Ishikawa (cell line): ENCODE data around the gene CDKN2D.

ENCODE experiments used
- EGR1 ChIP-seq: IDR thresholded peaks from 2 replicates; pipeline ENCODE4 v1.6.1; 2012
- FOXM1 ChIP-seq: IDR thresholded peaks from 2 replicates; pipeline ENCODE4 v1.6.1; 2012; ENCODE audit warnings: low read depth, borderline replicate concordance
- MAX ChIP-seq: IDR thresholded peaks from 2 replicates; pipeline ENCODE4 v1.6.1; 2012
- REST ChIP-seq: IDR thresholded peaks from 2 replicates; pipeline ENCODE4 v1.6.1; 2012; ENCODE audit warnings: low read depth, mild to moderate bottlenecking
- TAF1 ChIP-seq: IDR thresholded peaks from 2 replicates; pipeline ENCODE4 v1.6.1; 2012; ENCODE audit warnings: low read depth, mild to moderate bottlenecking
- YY1 ChIP-seq: IDR thresholded peaks from 2 replicates; pipeline ENCODE4 v1.6.1; 2012; ENCODE audit warnings: low read depth
- TF ChIP-seq, protein P1 (sequence below): IDR thresholded peaks from 2 replicates; pipeline ENCODE4 v1.6.1; 2012

- TF ChIP-seq MAX = no peak
- no peak for TF ChIP-seq REST
- TF ChIP-seq TAF1 = no peak
- no peak for TF ChIP-seq FOXM1
- TF ChIP-seq EGR1 = no peak
- TF ChIP-seq, protein P1, sequence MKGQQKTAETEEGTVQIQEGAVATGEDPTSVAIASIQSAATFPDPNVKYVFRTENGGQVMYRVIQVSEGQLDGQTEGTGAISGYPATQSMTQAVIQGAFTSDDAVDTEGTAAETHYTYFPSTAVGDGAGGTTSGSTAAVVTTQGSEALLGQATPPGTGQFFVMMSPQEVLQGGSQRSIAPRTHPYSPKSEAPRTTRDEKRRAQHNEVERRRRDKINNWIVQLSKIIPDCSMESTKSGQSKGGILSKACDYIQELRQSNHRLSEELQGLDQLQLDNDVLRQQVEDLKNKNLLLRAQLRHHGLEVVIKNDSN = no peak
- no peak for TF ChIP-seq YY1
Observed at GRCh38 chr19:10567656-10568055, 1.1 kb downstream of the CDKN2D start.
